GM19467 (cell line): ENCODE data around the gene CCAR1.
"Not testable (repeated sequence)": the region's sequence is repeated elsewhere in the genome, so short reads cannot be mapped to it uniquely, and the experiment has no call there.

Experiments used
- ATAC-seq: cut with Tn5 transposase; IDR thresholded peaks from one replicate; pipeline ENCODE4 v1.9.1; 2021; ENCODE audit warnings: mild to moderate bottlenecking, moderate library complexity; ENCODE audit not compliant: unreplicated experiment

CCAR1 gene

DNA sequence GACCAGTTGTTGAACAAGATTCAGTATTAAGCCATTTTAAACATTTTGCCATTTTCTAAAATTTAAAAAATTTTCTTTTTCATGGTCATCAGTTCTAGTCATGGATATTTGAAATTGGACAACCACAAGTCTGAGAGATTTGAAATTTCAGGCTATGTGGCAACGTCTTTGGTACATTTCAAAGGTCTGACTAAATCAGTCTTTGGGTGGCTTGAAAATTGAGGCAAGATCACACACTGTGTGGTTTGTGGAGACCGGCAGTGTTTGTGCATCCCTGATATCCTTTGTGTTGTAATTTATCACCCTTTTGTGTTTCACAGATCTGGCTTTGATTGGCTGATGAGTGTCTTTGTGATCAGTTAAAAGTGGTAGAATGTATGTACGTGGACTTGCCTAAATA is 35.7 kb downstream of the CCAR1 start:
- no peak for ATAC-seq

GRCh38 chr10:68759223-68759863 is 38.3 kb downstream of the CCAR1 start:
- no peak for ATAC-seq

GRCh38 chr10:68759967-68760366 is 38.9 kb downstream of the CCAR1 start:
- no peak for ATAC-seq

GRCh38 chr10:68767407-68767806 is 46.4 kb downstream of the CCAR1 start:
- ATAC-seq: not testable (repeated sequence)

DNA sequence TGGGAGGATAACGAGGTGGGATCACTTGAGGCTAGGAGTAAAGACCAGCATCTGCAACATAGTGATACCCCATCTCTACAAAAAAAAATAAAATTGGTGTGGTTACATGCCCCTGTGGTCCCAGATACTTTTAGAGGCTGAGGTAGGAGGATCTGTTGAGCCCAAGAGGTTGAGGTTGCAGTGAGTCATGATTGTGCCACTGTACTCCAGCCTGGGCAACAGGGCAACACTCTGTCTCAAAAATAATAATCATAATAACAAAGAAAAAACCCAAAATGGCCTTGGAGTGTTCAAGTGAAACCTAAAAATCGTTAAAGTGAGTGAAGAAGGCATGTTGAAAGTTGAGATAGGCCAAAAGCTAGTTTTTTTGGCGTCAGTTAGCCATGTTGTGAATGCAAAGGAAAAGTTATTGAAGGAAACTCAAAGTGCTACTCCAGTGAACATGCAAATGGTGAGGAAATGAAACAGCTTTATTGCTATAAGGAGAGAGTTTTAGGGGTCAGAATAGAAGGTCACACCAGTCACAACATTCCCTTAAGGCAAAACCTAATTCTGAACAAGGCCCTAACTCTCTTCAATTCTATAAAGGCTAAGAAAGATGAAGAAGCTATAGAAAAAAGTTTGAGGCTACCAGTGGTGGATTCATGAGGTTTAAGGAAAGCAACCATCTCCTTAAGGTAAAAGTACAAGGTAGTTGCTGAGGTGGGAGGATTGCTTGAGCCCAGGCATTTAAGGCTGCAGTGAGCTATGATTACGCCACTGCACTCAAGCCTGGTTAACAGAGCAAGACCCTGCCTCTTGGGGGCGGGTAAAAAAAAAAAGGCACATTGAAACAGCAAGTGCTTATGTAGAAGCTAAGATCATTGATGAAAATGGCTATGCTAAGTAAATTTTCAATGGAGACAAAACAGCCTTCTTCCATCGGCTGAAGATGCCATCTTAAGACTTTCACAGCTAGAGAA is 60.9 kb downstream of the CCAR1 start:
- ATAC-seq: no peak

- no peak for ATAC-seq
These were observed 63.4 kb downstream of the CCAR1 start for GRCh38 chr10:68784476-68784875.

- no peak for ATAC-seq
These were observed 66.8 kb downstream of the CCAR1 start for GRCh38 chr10:68787813-68788212.

DNA sequence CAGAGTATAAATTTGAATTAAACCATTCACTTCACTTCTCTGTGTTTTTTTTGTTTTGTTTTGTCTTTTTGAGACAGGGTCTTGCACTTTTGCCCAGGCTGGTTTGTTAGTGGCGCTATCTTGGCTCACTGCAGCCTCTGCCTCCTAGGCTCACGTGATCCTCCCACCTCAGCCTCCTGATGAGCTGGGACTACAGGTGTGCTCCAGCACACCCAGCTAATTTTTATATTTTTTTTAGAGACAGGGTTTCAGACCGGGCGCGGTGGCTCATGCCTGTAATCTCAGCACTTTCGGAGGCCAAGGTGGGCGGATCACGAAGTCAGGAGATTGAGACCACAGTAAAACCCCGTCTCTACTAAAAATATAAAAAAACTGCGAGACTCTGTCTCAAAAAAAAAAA is 69.4 kb downstream of the CCAR1 start:
- no peak for ATAC-seq

DNA sequence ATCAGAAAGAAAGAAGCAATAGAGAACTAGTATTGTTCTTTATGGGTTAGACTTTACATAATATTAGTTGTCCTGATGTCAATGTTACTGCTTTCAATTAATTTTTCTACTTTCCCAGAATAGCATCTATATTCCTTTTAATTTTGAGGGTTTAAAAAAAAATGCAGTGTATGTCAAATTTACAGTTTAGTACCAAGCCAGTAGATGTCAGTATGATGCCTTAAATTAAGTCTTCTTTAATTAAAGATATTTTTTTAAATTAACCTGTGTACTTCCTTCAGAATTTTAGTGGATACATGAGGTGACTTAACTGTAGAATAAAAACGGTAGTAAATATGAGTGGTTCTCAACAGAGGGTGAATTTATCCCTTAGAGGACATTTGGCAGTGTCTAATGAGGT is 71.1 kb downstream of the CCAR1 start:
- no peak for ATAC-seq

DNA sequence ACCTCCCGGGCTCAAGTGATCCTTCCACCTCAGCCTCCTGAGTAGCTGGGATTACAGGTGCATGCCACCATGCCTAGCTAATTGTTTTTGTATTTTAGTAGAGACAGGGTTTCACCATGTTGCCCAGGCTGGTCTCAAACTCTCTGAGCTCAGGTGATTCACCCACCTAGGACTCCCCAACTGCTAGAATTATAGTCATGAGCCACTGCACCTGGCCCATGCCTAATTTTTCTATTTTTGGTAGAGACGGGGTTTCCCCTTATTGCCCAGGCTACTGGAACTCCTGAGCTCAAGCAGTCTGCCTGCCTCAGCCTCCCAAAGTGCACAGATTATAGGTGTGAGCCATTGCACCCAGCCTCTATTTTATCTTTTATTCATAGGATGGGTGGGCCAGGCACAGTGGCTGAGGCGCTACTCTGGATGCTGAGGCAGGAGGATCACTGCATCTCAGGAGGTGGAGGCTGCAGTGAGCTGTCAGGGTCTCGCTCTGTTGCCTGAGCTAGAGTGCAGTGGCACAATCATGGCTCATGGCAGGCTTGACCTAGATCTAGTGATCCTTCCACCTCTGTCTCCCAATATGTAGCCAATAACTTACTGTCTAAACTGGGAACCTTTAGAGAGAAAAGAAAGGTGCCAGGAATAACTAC is 75.0 kb downstream of the CCAR1 start:
- ATAC-seq: no peak

GRCh38 chr10:68796605-68797004 is 75.6 kb downstream of the CCAR1 start:
- ATAC-seq: no peak

GRCh38 chr10:68800211-68800610 is 79.2 kb downstream of the CCAR1 start:
- no peak for ATAC-seq

DNA sequence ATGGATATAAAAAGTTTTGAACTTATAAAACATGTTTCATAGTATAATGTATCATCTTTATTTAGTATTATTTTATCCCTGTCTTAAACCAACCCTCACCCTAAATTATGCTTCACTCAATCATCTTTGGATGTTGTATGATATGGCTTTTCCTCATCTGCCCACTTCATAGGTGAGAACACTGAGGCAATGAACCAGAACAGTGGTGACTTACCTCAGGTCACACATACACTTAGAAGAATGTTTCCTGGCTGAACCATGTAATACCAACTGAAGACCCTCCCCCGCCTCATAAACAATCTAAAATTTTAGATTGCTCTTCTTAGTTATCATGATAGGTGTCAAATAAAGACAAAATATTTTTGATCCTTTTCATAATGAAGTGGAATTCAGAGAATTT is 83.7 kb downstream of the CCAR1 start:
- no peak for ATAC-seq

DNA sequence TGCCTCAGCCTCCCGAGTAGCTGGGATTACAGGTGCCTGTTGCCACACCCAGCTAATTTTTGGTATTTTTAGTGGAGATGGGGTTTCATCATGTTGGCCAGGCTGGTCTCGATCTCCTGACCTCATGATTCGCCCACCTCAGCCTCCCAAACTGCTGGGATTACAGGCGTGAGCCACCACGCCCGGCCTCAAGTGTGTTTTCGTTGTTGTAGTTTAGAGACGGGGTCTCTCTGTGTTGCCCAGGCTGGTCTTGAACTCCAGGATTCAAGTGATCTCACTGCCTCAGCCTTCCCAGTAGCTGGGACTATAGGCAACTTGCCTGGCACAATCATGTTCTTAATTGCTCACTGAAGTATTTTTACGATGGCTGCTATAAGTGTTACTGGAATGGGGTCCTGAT is 89.8 kb downstream of the CCAR1 start:
- not testable (repeated sequence) for ATAC-seq

DNA sequence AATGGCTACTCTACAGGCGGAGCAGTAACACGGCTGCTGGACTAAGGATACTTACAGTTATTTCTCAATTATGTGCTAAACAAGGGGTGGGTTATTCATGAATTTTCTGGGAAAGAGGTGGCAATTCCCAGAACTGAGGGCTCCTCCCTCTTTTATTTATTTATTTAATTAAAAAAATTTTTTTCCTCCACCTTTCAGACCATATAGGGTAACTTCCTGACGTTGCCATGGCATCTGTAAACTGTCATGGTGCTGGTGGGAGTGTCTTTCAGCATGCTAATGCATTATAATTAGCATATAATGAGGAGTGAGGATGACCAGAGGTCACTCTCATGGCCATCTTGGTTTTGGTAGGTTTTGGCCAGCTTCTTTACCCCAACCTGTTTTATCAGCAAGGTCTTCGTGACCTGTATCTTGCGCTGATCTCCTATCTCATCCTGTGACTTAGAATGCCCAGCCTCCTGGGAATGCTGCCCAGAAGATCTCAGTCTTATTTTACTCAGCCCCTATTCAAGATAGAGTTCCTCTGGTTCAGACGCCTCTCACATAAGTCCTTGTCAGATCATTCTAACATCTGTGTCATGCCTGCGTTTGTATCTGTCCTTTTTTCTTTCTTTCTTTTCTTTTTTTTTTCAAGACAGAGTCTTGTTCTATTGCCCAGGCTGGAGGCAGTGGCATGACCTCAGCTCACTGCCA is 90.4 kb downstream of the CCAR1 start:
- ATAC-seq: no peak

DNA sequence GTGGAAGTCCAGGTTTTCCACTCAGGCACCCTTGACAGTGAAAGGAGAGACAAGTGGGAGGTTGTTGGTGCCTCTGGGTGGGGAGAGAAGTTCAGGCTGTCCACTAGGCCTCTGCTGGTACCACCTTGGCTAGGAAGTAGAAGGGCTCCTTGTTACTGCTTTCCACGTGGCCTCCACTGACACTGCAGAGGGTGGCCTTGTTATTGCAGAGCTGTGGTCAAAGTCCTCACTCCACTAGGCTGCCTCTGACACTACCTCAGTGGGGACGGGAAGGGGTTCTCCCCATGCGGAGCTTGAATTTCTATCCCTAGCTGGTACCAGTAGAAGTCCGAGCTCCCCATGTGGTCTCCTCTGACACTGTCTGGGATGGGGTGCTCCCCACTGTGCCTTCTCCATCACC is 91.4 kb downstream of the CCAR1 start:
- no peak for ATAC-seq

DNA sequence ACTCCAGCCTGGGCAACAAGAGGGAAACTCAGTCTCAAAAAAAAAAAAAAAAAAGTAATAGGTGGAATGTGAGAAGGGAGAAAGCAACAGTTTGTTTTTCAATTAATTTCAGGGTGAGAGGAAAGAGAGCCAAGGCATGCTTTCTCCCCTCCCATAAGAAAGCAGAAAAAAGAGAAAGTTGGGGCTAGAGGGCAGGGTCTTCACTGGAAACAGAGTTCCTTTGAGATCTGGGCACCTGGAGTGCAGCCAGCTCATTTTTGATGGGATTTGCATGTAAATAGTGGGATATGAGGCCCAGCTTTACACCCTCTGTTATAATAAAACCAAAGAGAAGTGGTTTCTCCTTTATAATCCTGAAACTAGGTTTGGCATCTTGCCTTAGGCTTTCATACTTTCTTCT is 92.5 kb downstream of the CCAR1 start:
- no peak for ATAC-seq

GRCh38 chr10:68816796-68817412 is 95.9 kb downstream of the CCAR1 start:
- no peak for ATAC-seq

DNA sequence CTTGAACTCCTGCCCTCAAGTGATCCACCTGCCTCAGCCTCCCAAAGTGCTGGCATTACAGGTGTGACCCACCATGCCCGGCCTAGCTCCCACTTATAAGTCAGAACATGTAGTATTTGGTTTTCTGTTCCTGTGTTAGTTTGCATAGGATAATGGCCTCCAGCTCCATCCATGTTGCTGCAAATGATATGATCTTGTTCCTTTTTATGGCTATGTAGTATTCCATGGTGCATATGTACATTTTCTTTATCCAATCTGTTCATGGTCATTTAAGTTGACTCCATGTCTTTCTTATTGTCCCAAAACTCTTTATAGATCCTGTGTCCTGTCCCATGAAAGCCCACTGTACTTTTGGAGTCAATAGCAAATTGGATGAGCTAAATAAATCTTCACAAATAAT is 99.3 kb downstream of the CCAR1 start:
- not testable (repeated sequence) for ATAC-seq

DNA sequence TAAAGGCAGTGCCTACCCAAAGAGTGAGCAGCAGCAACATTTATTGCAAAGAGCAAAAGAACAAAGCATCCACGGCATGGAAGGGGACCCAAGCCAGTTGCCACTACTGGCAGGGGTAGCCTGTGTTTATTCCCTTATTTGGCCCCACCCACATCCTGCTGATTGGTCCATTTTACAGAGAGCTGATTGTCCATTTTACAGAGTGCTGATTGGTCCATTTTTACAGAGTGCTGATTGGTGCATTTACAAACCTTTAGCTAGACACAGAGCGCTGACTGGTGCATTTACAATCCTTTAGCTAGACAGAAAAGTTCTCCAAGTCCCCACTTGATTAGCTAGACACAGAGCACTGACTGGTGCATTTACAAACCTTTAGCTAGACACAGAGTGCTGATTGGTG is 101.6 kb downstream of the CCAR1 start:
- not testable (repeated sequence) for ATAC-seq
